Measurements from ENCODE around the gene PRDM16. TPM values are rescaled to one million over a fixed set of nuclear protein-coding genes. Genes with fewer than 3 reads are reported as not detected.

Gene PRDM16
- total RNA-seq, 1 experiment from 2014 or later, result 6.1 TPM

GRCh38 chr1:3417934-3418333 lies 348.9 kb downstream of the PRDM16 start:
- H3K4me1 ChIP-seq (ENCODE audit: control insufficient read depth in 1 of 2, insufficient read depth in 2 of 2, low read length in 2 of 2), result peaks cover 0 to 8% of the 10 kb centered on the region in 2 experiments; a peak in 2 of 4 replicates
- H3K4me3 ChIP-seq (replicated peaks in 1 of 2; ENCODE audit: low read depth in 1 of 2, low read length in 2 of 2), result no peak overlapping the region
- no peaks in the 10 kb centered on the region for H3K36me3 ChIP-seq (ENCODE audit: control insufficient read depth in 1 of 2, insufficient read depth in 2 of 2, low read length in 2 of 2)
- no peak overlapping the region for H2AFZ ChIP-seq (ENCODE audit: low read depth, low read length, poor library complexity, severe bottlenecking)
- TF ChIP-seq SRF (IDR thresholded peaks at IDR 0.05; ENCODE audit: low read depth) (no peak), CEBPB (IDR thresholded peaks at IDR 0.05; ENCODE audit: low read depth) (no peak), TCF7L2 (IDR thresholded peaks at IDR 0.05; ENCODE audit: borderline replicate concordance, extremely low read depth, insufficient read depth, insufficient read length) (no peak), ZFX (IDR thresholded peaks at IDR 0.05) (no peak), ELF1 (IDR thresholded peaks at IDR 0.05; ENCODE audit: borderline replicate concordance, low read depth) (no peak), EZH2 (IDR thresholded peaks at IDR 0.05) (no peak)
- TF ChIP-seq, protein P1, sequence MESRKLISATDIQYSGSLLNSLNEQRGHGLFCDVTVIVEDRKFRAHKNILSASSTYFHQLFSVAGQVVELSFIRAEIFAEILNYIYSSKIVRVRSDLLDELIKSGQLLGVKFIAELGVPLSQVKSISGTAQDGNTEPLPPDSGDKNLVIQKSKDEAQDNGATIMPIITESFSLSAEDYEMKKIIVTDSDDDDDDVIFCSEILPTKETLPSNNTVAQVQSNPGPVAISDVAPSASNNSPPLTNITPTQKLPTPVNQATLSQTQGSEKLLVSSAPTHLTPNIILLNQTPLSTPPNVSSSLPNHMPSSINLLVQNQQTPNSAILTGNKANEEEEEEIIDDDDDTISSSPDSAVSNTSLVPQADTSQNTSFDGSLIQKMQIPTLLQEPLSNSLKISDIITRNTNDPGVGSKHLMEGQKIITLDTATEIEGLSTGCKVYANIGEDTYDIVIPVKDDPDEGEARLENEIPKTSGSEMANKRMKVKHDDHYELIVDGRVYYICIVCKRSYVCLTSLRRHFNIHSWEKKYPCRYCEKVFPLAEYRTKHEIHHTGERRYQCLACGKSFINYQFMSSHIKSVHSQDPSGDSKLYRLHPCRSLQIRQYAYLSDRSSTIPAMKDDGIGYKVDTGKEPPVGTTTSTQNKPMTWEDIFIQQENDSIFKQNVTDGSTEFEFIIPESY (IDR thresholded peaks at IDR 0.05; ENCODE audit: extremely low read depth, insufficient replicate concordance, low read length), result no peak
- no peak overlapping the region for H3K27ac ChIP-seq (ENCODE audit: low read depth, low read length)
- intact Hi-C loops (cut with micrococcal nuclease), result no loop called here
- no peaks in the 10 kb centered on the region for H3K79me2 ChIP-seq (ENCODE audit: insufficient read depth, low read length)
- H3K4me2 ChIP-seq (ENCODE audit: low read length), result no peak overlapping the region
- H4K20me1 ChIP-seq (ENCODE audit: insufficient read depth), result no peaks in the 10 kb centered on the region
- ChIA-PET RAD21 (ENCODE audit: low non-redundant PET in 1 of 2, low total read pairs in 2 of 2, uncharacterized antibody in 2 of 2, unreplicated experiment in 2 of 2) (no interaction called here), CTCF (no interaction called here), POLR2A (no interaction called here)
- no peaks in the 10 kb centered on the region for H3K9me2 ChIP-seq (ENCODE audit: insufficient read depth)
- no peak overlapping the region for H3K9ac ChIP-seq (ENCODE audit: low read length)
- peaks cover 8 to 11% of the 10 kb centered on the region in 2 experiments; a peak in 2 of 4 replicates for H3K9me3 ChIP-seq (ENCODE audit: control insufficient read depth in 1 of 2, insufficient read depth in 1 of 2, low read depth in 1 of 2, low read length in 2 of 2)
- DNase-seq (ENCODE audit: low read depth, low spot score) (no peak), ATAC-seq (no peak)
- no TSS peak for BruUV-seq (replicated peaks)
- no peaks in the 10 kb centered on the region for H3K27me3 ChIP-seq (ENCODE audit: insufficient read depth, low read length)

DNA sequence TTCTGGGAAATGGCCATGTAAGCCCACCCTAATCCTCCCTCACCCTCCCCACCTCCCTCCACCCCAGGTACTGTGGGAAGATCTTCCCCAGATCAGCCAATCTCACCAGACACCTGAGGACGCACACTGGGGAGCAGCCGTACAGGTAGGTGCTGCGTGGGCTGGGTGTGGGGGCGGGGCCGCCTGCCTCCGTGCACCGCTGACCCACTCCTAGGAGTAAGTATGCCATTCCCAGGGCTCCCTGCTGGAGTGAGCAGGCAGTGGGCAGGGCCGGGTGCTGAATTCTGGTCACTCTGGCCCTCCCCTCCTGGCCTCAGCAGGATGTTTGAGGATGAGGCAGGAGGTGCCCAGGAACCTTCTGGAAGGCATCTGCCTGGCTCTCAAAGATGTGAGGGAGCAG lies 349.6 kb downstream of the PRDM16 start:
- no peak overlapping the region for H3K9ac ChIP-seq (ENCODE audit: low read length)
- no peaks in the 10 kb centered on the region for H3K27me3 ChIP-seq (ENCODE audit: insufficient read depth, low read length)
- no peak overlapping the region for H2AFZ ChIP-seq (ENCODE audit: low read depth, low read length, poor library complexity, severe bottlenecking)
- no peak overlapping the region for H3K4me2 ChIP-seq (ENCODE audit: low read length)
- no peaks in the 10 kb centered on the region for H3K9me2 ChIP-seq (ENCODE audit: insufficient read depth)
- no peak for DNase-seq (ENCODE audit: low read depth, low spot score)
- H3K4me1 ChIP-seq (ENCODE audit: control insufficient read depth in 1 of 2, insufficient read depth in 2 of 2, low read length in 2 of 2), result peaks cover 0 to 8% of the 10 kb centered on the region in 2 experiments; a peak in 2 of 4 replicates
- BruUV-seq (replicated peaks), result no TSS peak
- ChIA-PET POLR2A (no interaction called here), CTCF (no interaction called here), RAD21 (ENCODE audit: low non-redundant PET in 1 of 2, low total read pairs in 2 of 2, uncharacterized antibody in 2 of 2, unreplicated experiment in 2 of 2) (no interaction called here)
- no peak overlapping the region for H3K27ac ChIP-seq (ENCODE audit: low read depth, low read length)
- no peak for ATAC-seq
- intact Hi-C loops (cut with micrococcal nuclease), result no loop called here
- H3K36me3 ChIP-seq (ENCODE audit: control insufficient read depth in 1 of 2, insufficient read depth in 2 of 2, low read length in 2 of 2), result no peaks in the 10 kb centered on the region
- peaks cover 8 to 11% of the 10 kb centered on the region in 2 experiments; a peak in 2 of 4 replicates for H3K9me3 ChIP-seq (ENCODE audit: control insufficient read depth in 1 of 2, insufficient read depth in 1 of 2, low read depth in 1 of 2, low read length in 2 of 2)
- H4K20me1 ChIP-seq (ENCODE audit: insufficient read depth), result no peaks in the 10 kb centered on the region
- no peak overlapping the region for H3K4me3 ChIP-seq (replicated peaks in 1 of 2; ENCODE audit: low read depth in 1 of 2, low read length in 2 of 2)
- no peaks in the 10 kb centered on the region for H3K79me2 ChIP-seq (ENCODE audit: insufficient read depth, low read length)
- TF ChIP-seq ZNF274 (IDR thresholded peaks at IDR 0.05; ENCODE audit: low read depth, low read length) (no peak), POLR2A (IDR thresholded peaks at IDR 0.05; ENCODE audit: borderline replicate concordance, extremely low read depth, insufficient read depth, insufficient read length) (no peak), SP1 (IDR thresholded peaks at IDR 0.05; ENCODE audit: low read depth) (no peak), CEBPB (IDR thresholded peaks at IDR 0.05; ENCODE audit: low read depth) (no peak), EGR1 (IDR thresholded peaks at IDR 0.05; ENCODE audit: low read depth) (no peak), MAX (IDR thresholded peaks at IDR 0.05) (no peak), TCF7L2 (IDR thresholded peaks at IDR 0.05; ENCODE audit: borderline replicate concordance, extremely low read depth, insufficient read depth, insufficient read length) (no peak), ATF3 (IDR thresholded peaks at IDR 0.05) (no peak), ZFX (IDR thresholded peaks at IDR 0.05) (no peak), RAD21 (IDR thresholded peaks at IDR 0.05; ENCODE audit: low read depth) (no peak), EZH2phosphoT487 (IDR thresholded peaks at IDR 0.05; ENCODE audit: borderline replicate concordance) (no peak), ELF1 (IDR thresholded peaks at IDR 0.05; ENCODE audit: borderline replicate concordance, low read depth) (no peak)
- TF ChIP-seq, protein P2, sequence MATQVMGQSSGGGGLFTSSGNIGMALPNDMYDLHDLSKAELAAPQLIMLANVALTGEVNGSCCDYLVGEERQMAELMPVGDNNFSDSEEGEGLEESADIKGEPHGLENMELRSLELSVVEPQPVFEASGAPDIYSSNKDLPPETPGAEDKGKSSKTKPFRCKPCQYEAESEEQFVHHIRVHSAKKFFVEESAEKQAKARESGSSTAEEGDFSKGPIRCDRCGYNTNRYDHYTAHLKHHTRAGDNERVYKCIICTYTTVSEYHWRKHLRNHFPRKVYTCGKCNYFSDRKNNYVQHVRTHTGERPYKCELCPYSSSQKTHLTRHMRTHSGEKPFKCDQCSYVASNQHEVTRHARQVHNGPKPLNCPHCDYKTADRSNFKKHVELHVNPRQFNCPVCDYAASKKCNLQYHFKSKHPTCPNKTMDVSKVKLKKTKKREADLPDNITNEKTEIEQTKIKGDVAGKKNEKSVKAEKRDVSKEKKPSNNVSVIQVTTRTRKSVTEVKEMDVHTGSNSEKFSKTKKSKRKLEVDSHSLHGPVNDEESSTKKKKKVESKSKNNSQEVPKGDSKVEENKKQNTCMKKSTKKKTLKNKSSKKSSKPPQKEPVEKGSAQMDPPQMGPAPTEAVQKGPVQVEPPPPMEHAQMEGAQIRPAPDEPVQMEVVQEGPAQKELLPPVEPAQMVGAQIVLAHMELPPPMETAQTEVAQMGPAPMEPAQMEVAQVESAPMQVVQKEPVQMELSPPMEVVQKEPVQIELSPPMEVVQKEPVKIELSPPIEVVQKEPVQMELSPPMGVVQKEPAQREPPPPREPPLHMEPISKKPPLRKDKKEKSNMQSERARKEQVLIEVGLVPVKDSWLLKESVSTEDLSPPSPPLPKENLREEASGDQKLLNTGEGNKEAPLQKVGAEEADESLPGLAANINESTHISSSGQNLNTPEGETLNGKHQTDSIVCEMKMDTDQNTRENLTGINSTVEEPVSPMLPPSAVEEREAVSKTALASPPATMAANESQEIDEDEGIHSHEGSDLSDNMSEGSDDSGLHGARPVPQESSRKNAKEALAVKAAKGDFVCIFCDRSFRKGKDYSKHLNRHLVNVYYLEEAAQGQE (IDR thresholded peaks at IDR 0.05; ENCODE audit: low read depth), result no peak
